NAMALWA (cell line): ENCODE data around the gene HLA-DQB2.
"Not testable (repeated sequence)": the region's sequence is repeated elsewhere in the genome, so short reads cannot be mapped to it uniquely, and the experiment has no call there.

Experiments used
- DNase-seq: peaks from one replicate; pipeline ENCODE4 v3.0.0-alpha.2; 2015; ENCODE audit warnings: low spot score

The HLA-DQB2 gene

GRCh38 chr6:32745649-32746048 lies 17.7 kb downstream of the HLA-DQB2 start:
- DNase-seq = not testable (repeated sequence)

DNA sequence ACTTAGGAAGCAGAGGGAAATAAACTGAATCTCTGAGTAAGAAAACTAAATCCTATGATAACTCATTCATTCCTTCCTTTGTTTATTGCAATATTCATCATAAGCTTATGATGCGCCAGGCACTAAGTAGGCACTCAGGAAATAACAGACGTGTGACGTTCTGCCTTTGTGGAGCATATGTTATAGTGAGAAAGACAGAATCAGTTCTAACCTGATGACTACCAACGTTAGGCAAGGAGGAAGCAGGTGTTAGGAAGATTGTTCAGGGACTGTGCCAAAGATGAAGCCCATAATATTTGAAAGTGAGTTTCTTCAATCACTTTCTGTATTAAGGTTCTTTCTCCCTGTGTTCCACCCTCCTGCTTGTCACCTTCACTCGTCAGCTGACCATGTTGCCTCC lies 18.6 kb downstream of the HLA-DQB2 start:
- no peak for DNase-seq

- no peak for DNase-seq
Measured at GRCh38 chr6:32742374-32742773, 21.0 kb downstream of the HLA-DQB2 start.

DNA sequence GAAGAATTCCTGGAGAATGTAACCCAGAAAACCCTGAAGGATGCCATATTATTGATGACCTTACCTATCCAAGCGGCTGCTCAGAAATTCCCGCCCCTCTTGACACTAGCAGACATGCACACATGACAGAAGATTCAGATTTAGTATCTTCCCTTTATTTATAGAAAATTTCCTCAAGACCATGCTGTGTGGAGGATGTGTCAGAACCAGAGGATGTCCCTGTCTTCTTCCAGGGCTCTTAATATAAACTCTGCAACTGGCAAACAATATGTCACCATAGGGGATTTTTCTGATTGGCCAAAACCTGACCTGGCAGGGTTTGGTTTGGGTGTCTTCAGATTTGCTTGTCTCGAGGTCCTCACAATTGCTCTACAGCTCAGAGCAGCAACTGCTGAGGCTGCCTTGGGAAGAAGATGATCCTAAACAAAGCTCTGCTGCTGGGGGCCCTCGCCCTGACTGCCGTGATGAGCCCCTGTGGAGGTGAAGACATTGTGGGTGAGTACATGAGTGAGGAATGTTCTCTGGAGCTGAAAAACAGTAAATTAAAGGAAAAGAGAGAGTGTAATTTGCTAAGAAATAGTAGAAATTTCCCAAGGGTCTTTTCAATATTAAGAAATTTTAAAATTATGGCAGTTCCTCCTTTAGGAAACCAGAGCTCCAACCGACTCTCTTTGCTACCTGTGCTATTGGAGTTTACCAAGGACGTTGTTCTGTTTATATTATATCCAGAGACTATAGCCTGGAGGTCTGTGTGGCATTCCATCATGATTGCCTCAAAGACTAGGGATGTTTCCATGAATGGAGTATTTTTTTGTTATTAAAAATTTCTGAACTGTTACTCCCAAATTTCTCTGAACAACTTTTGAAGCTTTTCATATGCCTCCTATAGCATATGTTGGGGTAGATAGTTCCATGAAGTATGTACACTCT lies 22.0 kb downstream of the HLA-DQB2 start, which contains the start of gene HLA-DQA2:
HLA-DQA2 (plus strand) TSS at position 361 of the 930 bp plus-strand sequence; CDS start at position 414, 53 bp downstream.
- DNase-seq = peak; percentile 37

DNA sequence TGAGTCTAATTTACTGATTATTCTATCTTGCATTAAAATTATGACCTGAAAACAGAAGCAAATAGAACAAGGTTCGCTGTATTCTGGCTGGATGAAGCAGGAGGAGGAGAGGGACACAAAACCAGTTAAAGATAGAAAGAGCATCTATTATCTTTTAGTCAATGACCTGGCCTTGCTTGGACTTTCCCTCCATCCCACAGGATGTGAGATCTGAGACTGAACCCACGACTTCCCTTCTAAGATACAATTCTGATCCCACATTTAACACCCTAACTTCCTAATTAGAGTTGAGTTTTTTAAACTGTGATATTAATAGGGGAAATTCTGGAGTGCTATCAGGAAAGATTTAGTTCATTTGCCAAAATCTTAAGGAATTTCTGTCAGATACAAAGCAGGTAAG lies 25.2 kb downstream of the HLA-DQB2 start:
- no peak for DNase-seq

DNA sequence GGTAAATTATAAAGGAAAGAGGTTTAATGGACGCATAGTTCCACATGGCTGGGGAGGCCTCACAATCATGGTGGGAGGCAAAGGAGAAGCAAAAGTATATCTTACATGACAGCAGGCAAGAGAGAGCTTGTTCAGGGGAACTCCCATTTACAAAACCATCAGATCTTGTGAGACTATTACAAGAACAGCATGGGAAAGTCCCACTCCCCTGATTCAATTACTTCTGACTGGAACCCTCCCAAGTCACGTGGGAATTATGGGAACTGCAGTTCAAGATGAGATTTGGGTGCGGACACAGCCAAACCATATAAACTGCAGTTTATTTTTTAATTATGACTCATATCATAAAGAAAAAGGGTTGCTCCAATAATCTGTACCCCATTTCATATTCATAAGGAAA lies 44.5 kb downstream of the HLA-DQB2 start:
- peak; percentile 16 for DNase-seq

- no peak for DNase-seq
Measured at GRCh38 chr6:32716396-32716795, 46.9 kb downstream of the HLA-DQB2 start.

DNA sequence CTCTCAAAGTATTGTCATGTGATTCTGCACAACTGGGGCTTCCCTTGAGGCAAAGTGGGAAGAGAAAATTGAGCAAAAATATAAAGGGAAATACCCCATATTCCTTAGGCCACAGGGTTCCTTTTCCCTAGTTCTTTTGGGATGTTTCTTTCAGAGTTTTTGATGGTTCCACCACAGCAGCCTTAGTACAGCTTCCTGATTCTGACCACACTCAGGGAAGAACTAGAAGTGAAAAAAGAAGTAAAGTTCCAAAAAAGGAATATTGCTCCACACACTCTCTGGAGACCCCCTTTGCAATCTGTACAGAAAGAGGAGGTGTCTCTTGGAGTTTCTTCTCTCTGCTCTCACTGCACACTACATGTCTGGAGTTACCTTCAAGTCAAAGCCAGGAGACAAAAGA lies 50.1 kb downstream of the HLA-DQB2 start:
- DNase-seq = no peak

- DNase-seq = no peak
Measured at GRCh38 chr6:32709625-32710024, 53.7 kb downstream of the HLA-DQB2 start.
